SK-N-SH treated with all-trans-retinoic acid at 6 μM for 48 hours (cell line): ENCODE measurements around the gene OR2V1.

Experiments used
- PATZ1 ChIP-seq: fragments of 250-450 bp; sonication (Bioruptor Pico); IDR thresholded peaks from 2 replicates; pipeline ENCODE4 v1.8.0; 2020; ENCODE audit warnings: mild to moderate bottlenecking, moderate library complexity, borderline replicate concordance
- SNAI2 ChIP-seq: fragments of 250-450 bp; sonication (Bioruptor Pico); IDR thresholded peaks from 2 replicates; pipeline ENCODE4 v1.5.0; 2020; ENCODE audit warnings: mild to moderate bottlenecking, moderate library complexity
- TCF4 ChIP-seq: fragments of 250-450 bp; sonication (Bioruptor Pico); IDR thresholded peaks from 2 replicates; pipeline ENCODE4 v1.8.0; 2021; ENCODE audit warnings: mild to moderate bottlenecking, moderate library complexity, borderline replicate concordance

GRCh38 chr5:181138258-181138657 lies 7.3 kb upstream of the OR2V1 start:
- TF ChIP-seq SNAI2 (CRISPR knock-in tag) (no peak), TCF4 (no peak), PATZ1 (CRISPR knock-in tag) (no peak)
